Neural progenitor cell (in vitro differentiated cells): ENCODE measurements around the gene ZC3H10.

ENCODE experiments used
- EZH2 ChIP-seq: fragments of 200-600 bp; sonication (generic); IDR thresholded peaks from 2 replicates; pipeline ENCODE4 v1.6.1; 2017; ENCODE audit warnings: antibody characterized with exemption, mild to moderate bottlenecking, moderate library complexity
- EZH2phosphoT487 ChIP-seq: fragments of 200-600 bp; sonication (generic); IDR thresholded peaks from 2 replicates; pipeline ENCODE4 v1.6.1; 2017; ENCODE audit warnings: antibody characterized with exemption
- TF ChIP-seq, protein P1 (sequence below): fragments of 200-600 bp; sonication (generic); IDR thresholded peaks from 2 replicates; pipeline ENCODE4 v1.5.1; 2017; ENCODE audit warnings: antibody characterized with exemption, mild to moderate bottlenecking

DNA sequence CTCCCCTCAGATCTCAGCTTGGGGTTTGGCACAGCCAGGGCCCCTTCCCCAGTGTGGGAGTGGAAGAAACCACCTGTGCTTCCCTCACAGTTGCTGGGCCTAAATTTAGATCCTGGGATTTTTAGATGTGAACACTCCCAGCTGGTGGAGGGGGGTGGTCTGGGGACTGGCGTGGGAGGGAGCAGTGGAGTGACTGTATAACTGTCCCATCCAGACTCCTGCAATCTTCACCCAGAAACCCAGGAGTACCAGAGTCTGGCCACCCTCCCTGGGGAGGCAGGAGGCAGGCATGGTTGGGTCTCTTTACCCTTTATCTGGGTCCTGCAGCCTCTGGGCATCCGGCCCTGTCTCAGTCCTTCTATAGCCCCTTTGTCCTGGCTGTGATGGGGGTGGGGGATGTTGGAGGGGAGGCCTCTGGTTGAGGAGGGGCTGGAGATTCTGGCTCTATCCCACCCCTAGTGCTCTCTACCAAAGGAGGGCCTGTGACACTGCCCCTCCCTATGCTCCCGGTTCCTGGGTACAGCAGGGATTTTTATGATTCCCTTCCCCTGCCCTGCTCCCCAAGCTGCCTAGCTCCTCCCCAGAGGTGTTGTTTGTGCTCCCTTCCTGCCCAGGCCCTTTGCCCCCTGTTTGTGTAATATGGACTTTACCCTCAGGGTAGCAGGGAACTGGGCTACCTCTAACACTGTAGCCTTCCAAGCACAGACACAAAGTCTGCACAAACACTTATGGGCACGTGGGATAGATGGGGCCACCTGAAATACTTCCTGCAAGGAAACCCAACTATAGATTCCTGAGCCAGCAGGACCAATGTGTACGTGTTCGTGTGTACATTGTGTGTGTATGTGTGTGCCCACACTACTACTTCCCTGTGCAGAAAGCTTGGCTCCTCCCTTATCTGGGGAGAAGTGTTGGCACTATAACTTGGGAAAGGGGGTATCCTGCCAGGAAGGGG lies 36.4 kb upstream of the ZC3H10 start:
- TF ChIP-seq, protein P1, sequence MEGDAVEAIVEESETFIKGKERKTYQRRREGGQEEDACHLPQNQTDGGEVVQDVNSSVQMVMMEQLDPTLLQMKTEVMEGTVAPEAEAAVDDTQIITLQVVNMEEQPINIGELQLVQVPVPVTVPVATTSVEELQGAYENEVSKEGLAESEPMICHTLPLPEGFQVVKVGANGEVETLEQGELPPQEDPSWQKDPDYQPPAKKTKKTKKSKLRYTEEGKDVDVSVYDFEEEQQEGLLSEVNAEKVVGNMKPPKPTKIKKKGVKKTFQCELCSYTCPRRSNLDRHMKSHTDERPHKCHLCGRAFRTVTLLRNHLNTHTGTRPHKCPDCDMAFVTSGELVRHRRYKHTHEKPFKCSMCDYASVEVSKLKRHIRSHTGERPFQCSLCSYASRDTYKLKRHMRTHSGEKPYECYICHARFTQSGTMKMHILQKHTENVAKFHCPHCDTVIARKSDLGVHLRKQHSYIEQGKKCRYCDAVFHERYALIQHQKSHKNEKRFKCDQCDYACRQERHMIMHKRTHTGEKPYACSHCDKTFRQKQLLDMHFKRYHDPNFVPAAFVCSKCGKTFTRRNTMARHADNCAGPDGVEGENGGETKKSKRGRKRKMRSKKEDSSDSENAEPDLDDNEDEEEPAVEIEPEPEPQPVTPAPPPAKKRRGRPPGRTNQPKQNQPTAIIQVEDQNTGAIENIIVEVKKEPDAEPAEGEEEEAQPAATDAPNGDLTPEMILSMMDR, result no peak
- no peak for TF ChIP-seq EZH2phosphoT487
- no peak for TF ChIP-seq EZH2
